Hepatocyte (in vitro differentiated cells): ENCODE data around the gene DYRK3.

Experiments used
- CTCF ChIP-seq: fragments of 200-600 bp; sonication (generic); IDR thresholded peaks from 2 replicates; pipeline ENCODE4 v1.5.1; 2016; ENCODE audit warnings: antibody characterized with exemption, mild to moderate bottlenecking; ENCODE audit not compliant: poor library complexity
- EZH2 ChIP-seq: fragments of 200-600 bp; sonication (generic); IDR thresholded peaks from 2 replicates; pipeline ENCODE4 v1.6.1; 2016; ENCODE audit warnings: antibody characterized with exemption, mild to moderate bottlenecking, borderline replicate concordance

GRCh38 chr1:206685769-206686477, 50.6 kb downstream of the DYRK3 start:
- no peak for TF ChIP-seq CTCF
- TF ChIP-seq EZH2 = no peak
